Measurements from ENCODE around the gene UBE2K. TPM values are rescaled to one million over a fixed set of nuclear protein-coding genes. Genes with fewer than 3 reads are reported as not detected.
A peak's percentile ranks its signal among the peaks of the same experiment; 100 is the strongest.
"Not testable (repeated sequence)": the region's sequence is repeated elsewhere in the genome, so short reads cannot be mapped to it uniquely, and the experiment has no call there.

UBE2K gene, protein sequence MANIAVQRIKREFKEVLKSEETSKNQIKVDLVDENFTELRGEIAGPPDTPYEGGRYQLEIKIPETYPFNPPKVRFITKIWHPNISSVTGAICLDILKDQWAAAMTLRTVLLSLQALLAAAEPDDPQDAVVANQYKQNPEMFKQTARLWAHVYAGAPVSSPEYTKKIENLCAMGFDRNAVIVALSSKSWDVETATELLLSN
- 96.7 TPM for total RNA-seq (ENCODE audit: unreplicated experiment)
- long read RNA-seq, full-length matches to known transcripts, result 9 of 14 reads
- long read RNA-seq, partial matches to known transcripts, result 1 of 14 reads
- long read RNA-seq, other reads (novel, unspliced or antisense), result 4 of 14 reads

DNA sequence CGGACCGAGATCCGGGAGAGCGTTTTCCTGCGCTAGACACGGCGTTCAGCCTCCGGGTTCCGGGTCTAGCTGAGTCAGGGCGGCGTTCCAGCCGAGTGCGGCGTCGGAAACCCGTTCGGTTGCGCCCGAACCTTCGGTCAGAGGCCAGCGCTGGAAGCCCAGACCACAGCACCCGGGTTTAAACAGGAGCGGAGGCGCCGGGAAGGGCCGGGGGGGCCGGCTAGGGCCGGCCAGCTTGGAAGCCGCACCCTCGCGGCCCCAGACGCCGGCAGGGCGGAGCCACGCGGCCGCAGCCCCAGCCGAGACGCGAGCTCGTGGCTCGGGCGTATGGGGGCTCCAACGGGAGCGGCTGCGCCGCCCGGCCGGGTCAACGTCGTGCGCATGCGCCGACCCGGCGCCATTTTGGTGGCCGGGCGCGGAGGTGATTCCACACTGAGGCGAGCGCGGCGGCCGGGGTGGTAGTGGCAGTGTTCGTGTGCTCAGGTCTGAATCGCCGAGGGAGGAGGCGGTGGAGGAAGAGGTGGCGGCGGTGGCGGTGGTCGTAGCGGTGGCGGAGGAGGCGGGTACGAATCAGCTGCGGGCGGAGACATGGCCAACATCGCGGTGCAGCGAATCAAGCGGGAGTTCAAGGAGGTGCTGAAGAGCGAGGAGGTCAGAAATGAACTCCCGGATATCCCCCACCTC lies at the start of gene UBE2K:
Gene UBE2K (plus strand): TSS at position 397 of the 684 bp plus-strand sequence. CDS start 192 bp downstream, at position 589.
- Mint-ChIP-seq H3K9me3 (ENCODE audit: unreplicated experiment) (peaks cover 2% of the 10 kb centered on the region), H3K4me1 (ENCODE audit: low read depth, unreplicated experiment) (peaks cover 11% of the 10 kb centered on the region), H3K27me3 (ENCODE audit: unreplicated experiment) (peaks cover 5% of the 10 kb centered on the region), H3K36me3 (ENCODE audit: unreplicated experiment) (no peaks in the 10 kb centered on the region), H3K27ac (ENCODE audit: unreplicated experiment) (peak within 1 kb of the TSS; percentile 98), H3K4me3 (ENCODE audit: unreplicated experiment) (peak within 1 kb of the TSS; percentile 99)
- TF ChIP-seq, protein P1, sequence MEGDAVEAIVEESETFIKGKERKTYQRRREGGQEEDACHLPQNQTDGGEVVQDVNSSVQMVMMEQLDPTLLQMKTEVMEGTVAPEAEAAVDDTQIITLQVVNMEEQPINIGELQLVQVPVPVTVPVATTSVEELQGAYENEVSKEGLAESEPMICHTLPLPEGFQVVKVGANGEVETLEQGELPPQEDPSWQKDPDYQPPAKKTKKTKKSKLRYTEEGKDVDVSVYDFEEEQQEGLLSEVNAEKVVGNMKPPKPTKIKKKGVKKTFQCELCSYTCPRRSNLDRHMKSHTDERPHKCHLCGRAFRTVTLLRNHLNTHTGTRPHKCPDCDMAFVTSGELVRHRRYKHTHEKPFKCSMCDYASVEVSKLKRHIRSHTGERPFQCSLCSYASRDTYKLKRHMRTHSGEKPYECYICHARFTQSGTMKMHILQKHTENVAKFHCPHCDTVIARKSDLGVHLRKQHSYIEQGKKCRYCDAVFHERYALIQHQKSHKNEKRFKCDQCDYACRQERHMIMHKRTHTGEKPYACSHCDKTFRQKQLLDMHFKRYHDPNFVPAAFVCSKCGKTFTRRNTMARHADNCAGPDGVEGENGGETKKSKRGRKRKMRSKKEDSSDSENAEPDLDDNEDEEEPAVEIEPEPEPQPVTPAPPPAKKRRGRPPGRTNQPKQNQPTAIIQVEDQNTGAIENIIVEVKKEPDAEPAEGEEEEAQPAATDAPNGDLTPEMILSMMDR (IDR thresholded peaks at IDR 0.05; ENCODE audit: partially characterized antibody, unreplicated experiment), result no peak
- peak; percentile 93 for DNase-seq

DNA sequence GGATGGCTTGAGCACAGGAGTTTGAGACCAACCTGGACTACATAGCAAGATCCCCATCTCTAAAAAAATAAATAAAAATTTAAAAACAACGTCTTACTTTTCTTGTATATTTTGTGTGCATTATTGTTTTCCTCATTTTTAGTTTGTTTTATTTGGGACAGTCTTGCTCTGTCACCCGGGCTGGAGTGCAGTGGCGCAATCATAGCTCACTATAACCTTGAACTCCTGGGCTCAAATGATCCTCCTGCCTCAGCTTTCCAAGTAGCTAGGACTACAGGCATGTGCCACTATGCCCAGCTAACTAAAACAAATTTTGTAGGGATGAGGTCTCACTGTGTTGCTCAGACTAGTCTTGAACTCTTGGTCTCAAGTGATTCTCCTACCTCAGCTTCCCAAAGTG lies 49.7 kb upstream of the UBE2K start:
- Mint-ChIP-seq H3K27ac (ENCODE audit: unreplicated experiment) (no peak overlapping the region), H3K4me3 (ENCODE audit: unreplicated experiment) (no peak overlapping the region), H3K4me1 (ENCODE audit: low read depth, unreplicated experiment) (peaks cover 12% of the 10 kb centered on the region), H3K36me3 (ENCODE audit: unreplicated experiment) (no peaks in the 10 kb centered on the region), H3K9me3 (ENCODE audit: unreplicated experiment) (peaks cover 3% of the 10 kb centered on the region), H3K27me3 (ENCODE audit: unreplicated experiment) (no peaks in the 10 kb centered on the region)
- no peak for DNase-seq
- TF ChIP-seq, protein P1 (IDR thresholded peaks at IDR 0.05; ENCODE audit: partially characterized antibody, unreplicated experiment), result no peak

DNA sequence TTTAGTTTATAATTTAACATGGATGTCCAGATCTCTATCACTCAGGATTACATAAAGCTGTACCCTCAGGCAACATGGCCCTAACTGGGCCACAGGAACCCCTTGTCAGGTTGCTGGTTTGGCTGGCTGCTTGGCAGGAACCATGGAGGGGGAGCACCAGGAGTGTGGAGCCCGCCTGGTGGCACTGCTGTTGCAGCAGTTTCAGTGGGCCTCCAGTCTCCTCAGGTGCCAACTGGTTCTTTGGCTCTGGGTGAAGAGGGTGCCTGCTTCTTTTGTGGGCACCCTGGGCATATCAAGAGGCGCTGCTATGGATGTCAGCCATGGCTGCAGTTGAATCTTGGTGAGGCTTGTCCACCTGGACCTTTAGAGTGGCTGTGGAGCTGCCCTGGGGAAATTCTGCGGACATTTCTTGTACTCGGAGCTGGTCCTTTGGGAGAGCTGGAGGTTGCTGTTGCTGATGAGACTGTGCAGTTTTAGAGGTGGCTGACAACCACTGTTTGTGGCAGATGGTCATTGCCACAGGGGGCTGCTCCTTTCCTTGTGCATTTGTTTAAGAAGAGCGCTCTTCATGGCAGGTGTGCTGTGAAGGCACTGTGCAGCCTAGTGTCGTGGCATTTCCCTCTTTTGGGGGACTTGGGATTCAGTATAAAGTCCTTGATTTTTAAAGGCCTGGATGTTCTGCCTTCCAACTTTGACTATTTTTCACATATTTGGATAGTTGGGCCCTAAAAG lies 48.9 kb upstream of the UBE2K start:
- TF ChIP-seq, protein P1 (IDR thresholded peaks at IDR 0.05; ENCODE audit: partially characterized antibody, unreplicated experiment), result no peak
- H3K27ac Mint-ChIP-seq (ENCODE audit: unreplicated experiment), result peak overlapping the region; percentile 55
- H3K4me3 Mint-ChIP-seq (ENCODE audit: unreplicated experiment), result no peak overlapping the region
- no peaks in the 10 kb centered on the region for H3K36me3 Mint-ChIP-seq (ENCODE audit: unreplicated experiment)
- peaks cover 3% of the 10 kb centered on the region for H3K9me3 Mint-ChIP-seq (ENCODE audit: unreplicated experiment)
- H3K27me3 Mint-ChIP-seq (ENCODE audit: unreplicated experiment), result no peaks in the 10 kb centered on the region
- DNase-seq, result peak; percentile 25
- H3K4me1 Mint-ChIP-seq (ENCODE audit: low read depth, unreplicated experiment), result peaks cover 12% of the 10 kb centered on the region

DNA sequence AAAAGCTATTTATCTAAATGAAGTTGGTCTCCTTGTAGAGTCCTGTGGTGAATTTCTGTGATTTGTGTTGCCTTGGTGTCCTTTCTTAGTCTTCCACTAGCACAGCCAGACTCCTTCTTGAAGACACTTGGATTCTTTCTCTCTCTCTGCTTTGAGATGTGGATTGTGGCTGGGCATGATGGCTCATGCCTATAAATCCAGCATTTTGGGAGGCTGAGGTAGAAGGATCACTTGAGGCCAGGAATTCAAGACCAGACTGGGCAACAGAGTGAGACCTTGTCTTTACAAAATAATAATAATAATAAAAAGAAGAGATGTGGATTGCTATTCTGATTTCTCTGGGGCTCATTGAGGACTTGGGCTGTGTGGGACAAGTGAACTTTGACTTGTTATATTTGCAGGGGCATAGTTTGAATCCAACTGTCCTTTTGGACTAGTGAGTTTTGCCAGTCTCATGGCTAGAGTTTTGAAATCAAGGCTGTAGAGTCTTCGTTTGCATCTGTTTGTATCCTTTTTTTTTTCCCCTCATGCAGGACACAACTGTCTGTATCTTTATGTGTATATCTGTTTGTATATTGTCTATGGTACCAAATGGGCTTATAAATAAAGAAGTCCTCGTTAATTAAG lies 48.2 kb upstream of the UBE2K start:
- H3K27ac Mint-ChIP-seq (ENCODE audit: unreplicated experiment), result no peak overlapping the region
- peaks cover 12% of the 10 kb centered on the region for H3K4me1 Mint-ChIP-seq (ENCODE audit: low read depth, unreplicated experiment)
- no peak overlapping the region for H3K4me3 Mint-ChIP-seq (ENCODE audit: unreplicated experiment)
- H3K27me3 Mint-ChIP-seq (ENCODE audit: unreplicated experiment), result no peaks in the 10 kb centered on the region
- TF ChIP-seq, protein P1 (IDR thresholded peaks at IDR 0.05; ENCODE audit: partially characterized antibody, unreplicated experiment), result no peak
- no peaks in the 10 kb centered on the region for H3K36me3 Mint-ChIP-seq (ENCODE audit: unreplicated experiment)
- no peak for DNase-seq
- peaks cover 3% of the 10 kb centered on the region for H3K9me3 Mint-ChIP-seq (ENCODE audit: unreplicated experiment)

DNA sequence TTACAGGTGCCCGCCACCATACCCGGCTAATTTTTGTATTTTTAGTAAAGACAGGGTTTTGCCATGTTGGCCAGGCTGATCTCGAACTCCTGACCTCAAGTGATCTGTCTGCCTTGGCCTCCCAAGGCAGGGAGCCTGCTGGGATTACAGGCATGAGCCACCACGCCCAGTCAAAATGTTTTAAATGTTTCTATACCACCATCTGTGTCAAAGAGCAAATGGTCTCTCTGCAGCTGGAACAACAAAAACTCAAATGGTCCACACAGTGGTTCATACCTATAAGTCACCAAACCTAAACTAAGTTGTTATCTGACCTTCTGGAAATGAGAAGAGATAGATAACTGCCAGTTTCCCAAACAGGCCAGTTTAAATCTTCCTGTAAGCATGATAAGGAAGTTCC lies 46.4 kb upstream of the UBE2K start:
- not testable (repeated sequence) for H3K9me3 Mint-ChIP-seq (ENCODE audit: unreplicated experiment); DNase-seq; H3K4me3 Mint-ChIP-seq (ENCODE audit: unreplicated experiment); H3K27me3 Mint-ChIP-seq (ENCODE audit: unreplicated experiment); H3K36me3 Mint-ChIP-seq (ENCODE audit: unreplicated experiment); H3K27ac Mint-ChIP-seq (ENCODE audit: unreplicated experiment)
- H3K4me1 Mint-ChIP-seq (ENCODE audit: low read depth, unreplicated experiment), result peaks cover 12% of the 10 kb centered on the region
